IPS-20b (cell line): ENCODE measurements around the gene RSL24D1.

Source experiments
- H3K27ac ChIP-seq: one replicate; pipeline ENCODE4 v1.5.1; 2013; ENCODE audit warnings: low read length
- H3K27me3 ChIP-seq: 2 replicates; pipeline ENCODE4 v1.6.1; 2013; ENCODE audit warnings: mild to moderate bottlenecking, low read length, inconsistent platforms; ENCODE audit not compliant: insufficient read depth
- H3K36me3 ChIP-seq: 2 replicates; pipeline ENCODE4 v1.6.1; 2013; ENCODE audit warnings: low read depth, mild to moderate bottlenecking, inconsistent platforms, low read length, moderate library complexity; ENCODE audit not compliant: insufficient read depth
- H3K4me1 ChIP-seq: 2 replicates; pipeline ENCODE4 v1.6.1; 2013; ENCODE audit warnings: mild to moderate bottlenecking, control low read depth, inconsistent platforms, low read length, moderate library complexity; ENCODE audit not compliant: insufficient read depth
- H3K4me3 ChIP-seq: 2 replicates; pipeline ENCODE4 v1.5.1; 2013; ENCODE audit warnings: mild to moderate bottlenecking, low read length, inconsistent platforms
- H3K9ac ChIP-seq: 2 replicates; pipeline ENCODE4 v1.6.1; 2013; ENCODE audit warnings: low read depth, mild to moderate bottlenecking, inconsistent platforms, low read length, moderate library complexity
- H3K9me3 ChIP-seq: 2 replicates; pipeline ENCODE4 v1.6.1; 2013; ENCODE audit warnings: mild to moderate bottlenecking, low read depth, low read length, inconsistent platforms; ENCODE audit not compliant: insufficient read depth

Gene RSL24D1

DNA sequence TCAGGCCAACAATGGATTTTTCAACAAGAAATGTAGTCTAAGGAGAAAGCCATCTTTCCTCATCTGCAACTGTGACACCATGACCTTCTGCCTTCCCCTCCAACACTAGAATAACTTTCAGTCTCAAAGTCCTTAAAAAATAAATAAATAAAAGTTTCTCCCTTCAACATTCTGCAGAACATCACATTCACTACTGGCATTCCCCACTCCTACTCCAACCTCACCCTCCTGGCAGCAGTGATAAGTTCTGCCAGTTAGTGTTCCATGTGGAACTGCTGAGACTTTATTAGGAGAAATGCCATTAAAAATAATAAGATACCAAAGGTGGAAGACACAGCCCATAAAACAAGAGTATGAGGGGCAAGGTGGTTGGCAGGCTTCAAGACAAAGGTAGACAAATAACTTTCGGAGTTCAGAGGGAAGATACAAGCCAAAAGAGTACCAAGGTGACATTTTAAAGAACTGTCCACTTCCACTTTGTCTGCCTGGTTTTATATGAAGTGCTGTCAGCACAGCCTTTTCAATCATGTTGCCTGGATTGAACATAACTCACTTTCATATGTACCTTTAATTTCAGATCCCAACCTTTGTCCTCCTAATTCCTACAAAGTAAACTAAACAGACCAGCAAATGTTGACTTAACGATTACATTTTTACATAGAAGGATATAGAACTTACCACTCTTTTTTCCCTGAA, 37.5 kb upstream of the RSL24D1 start:
- Histone ChIP-seq H3K4me3 (no peak overlapping the region), H3K27me3 (no peaks in the 10 kb centered on the region), H3K9me3 (no peaks in the 10 kb centered on the region), H3K27ac (no peak overlapping the region), H3K9ac (no peak overlapping the region), H3K36me3 (no peaks in the 10 kb centered on the region), H3K4me1 (no peaks in the 10 kb centered on the region)

DNA sequence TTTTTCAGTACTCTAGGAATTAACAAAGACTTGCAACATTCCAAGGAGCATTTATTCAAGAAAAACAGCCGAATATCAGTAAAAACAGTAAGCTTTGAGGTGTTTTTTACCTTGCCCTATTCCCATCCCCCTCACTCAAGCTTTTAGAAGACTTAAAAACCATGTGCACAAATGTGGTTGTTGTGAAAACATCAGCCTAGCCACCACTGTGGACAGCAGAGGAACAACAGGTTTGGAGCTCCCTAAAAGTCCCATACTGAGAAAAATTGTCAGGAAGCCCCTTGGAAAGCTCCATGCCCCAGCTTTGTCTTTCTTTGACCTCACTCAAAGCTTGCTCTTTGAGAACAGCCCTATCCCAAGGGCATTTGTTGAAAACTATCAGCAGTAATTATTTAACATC, 34.7 kb upstream of the RSL24D1 start:
- Histone ChIP-seq H3K27ac (no peak overlapping the region), H3K9ac (no peak overlapping the region), H3K27me3 (no peaks in the 10 kb centered on the region), H3K4me3 (no peak overlapping the region), H3K36me3 (no peaks in the 10 kb centered on the region), H3K9me3 (no peaks in the 10 kb centered on the region), H3K4me1 (no peaks in the 10 kb centered on the region)

DNA sequence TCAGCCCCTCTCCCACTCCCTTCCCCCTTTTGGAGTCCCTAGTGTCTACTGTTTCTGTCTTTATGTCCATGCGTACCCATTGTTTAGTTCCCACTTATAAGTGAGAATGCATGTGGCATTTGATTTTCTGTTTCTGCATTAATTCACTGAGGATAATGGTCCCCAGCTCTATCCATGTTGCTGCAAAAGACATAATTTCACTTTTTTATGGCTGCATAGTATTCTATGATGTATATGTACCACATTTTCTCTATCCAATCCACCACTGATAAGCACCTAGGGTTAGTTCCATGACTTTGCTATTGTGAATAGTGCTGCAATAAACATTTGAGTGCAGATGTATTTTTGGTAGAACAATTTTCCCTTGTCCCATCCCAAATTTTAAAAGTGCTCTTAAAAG, 34.2 kb upstream of the RSL24D1 start:
- Histone ChIP-seq H3K9me3 (no peaks in the 10 kb centered on the region), H3K27ac (no peak overlapping the region), H3K27me3 (no peaks in the 10 kb centered on the region), H3K4me1 (no peaks in the 10 kb centered on the region), H3K9ac (no peak overlapping the region), H3K36me3 (no peaks in the 10 kb centered on the region), H3K4me3 (no peak overlapping the region)

DNA sequence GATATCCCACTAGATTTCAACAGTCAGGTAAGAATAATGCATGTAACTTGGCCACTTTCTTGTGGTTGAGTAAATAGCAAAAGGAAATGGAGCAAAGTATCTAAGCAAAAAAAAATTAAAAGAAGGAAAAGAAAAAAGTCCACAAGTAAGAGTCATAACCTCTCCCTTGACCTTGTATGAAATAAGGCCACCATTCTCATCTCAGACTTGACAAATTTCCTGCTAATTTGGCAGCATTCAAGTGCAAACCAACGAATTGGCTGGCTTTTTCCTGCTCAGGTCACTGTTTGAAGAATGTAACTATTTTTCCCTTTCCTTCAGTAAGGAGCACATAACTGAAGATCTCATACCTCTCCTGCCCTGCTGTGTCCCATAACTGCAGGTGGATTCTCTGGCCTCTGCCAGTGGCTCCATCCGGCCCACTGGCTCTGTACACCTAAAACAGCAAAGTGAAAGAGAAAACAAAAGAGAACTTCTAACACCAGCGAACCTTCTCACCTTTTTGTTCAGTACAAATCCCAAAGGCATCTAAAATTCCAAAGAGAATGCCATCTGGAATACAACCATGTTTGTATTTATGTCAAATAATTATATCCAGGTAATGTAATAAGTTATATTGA, 33.4 kb upstream of the RSL24D1 start:
- Histone ChIP-seq H3K36me3 (no peaks in the 10 kb centered on the region), H3K4me1 (no peaks in the 10 kb centered on the region), H3K9ac (no peak overlapping the region), H3K4me3 (no peak overlapping the region), H3K27me3 (no peaks in the 10 kb centered on the region), H3K27ac (no peak overlapping the region), H3K9me3 (no peaks in the 10 kb centered on the region)

DNA sequence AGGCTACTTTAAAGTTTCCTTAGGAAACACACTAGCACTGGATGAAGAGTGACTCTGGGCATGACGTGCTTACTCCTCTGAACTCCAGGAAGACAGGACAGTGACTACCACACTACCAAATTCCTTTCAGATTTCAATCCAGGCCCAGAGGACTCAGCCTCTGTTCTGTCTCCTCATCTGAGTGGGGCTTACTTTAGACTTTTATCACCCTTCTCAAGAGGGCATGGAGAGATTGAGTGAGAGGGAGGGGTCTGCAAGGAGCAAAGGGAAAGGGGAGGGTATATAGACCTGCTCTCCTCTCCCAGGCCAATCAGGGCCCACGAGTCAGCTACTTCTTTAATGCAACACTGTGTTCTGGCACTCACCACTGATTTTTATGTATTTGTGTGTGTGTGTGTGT, 29.4 kb upstream of the RSL24D1 start:
- H3K27me3 ChIP-seq = no peaks in the 10 kb centered on the region
- H3K36me3 ChIP-seq = no peaks in the 10 kb centered on the region
- no peak overlapping the region for H3K9ac ChIP-seq
- no peak overlapping the region for H3K4me3 ChIP-seq
- no peaks in the 10 kb centered on the region for H3K4me1 ChIP-seq
- no peak overlapping the region for H3K27ac ChIP-seq
- no peaks in the 10 kb centered on the region for H3K9me3 ChIP-seq

DNA sequence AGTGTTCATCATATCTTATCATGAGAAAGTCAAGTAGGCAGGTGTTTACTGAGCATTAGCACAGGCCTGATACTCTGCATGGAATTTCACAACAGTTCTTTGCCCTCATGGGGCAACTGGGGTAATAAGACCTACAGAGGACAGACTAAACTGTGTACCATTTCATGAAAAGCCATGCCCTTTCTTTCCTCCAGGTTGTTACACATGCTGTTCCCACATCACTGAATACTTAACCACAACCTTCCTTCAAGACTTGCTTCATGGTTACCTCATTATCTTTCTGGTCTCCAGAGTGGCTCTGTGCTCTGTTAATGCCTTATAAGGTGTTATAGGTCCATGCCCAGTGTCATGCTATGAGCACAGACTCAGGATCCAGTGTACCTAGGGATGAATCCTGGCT, 28.2 kb upstream of the RSL24D1 start:
- Histone ChIP-seq H3K27ac (no peak overlapping the region), H3K9me3 (no peaks in the 10 kb centered on the region), H3K4me3 (no peak overlapping the region), H3K9ac (no peak overlapping the region), H3K4me1 (no peaks in the 10 kb centered on the region; the same call in 1 of the 2 replicates), H3K36me3 (no peaks in the 10 kb centered on the region), H3K27me3 (no peaks in the 10 kb centered on the region)

DNA sequence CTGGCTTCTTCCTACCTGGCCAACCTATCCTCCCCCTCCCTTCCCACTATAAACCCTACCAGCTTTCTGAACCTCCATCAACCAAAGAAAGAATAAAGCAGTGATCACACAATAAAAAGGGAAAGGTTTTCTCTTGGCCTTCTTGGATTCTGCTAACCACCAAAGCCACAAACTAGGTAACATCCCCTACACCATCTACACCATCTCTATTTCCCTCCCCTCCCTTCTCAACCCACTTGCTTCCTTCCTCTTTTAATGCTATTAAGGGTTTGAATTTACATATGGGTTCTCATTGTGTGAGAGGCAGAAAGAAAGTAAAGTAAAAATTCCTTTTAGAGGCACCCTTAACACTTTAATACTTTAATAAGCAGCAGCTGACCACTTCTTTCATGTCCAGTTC, 25.8 kb upstream of the RSL24D1 start:
- H3K27ac ChIP-seq = no peak overlapping the region
- no peaks in the 10 kb centered on the region for H3K36me3 ChIP-seq
- no peak overlapping the region for H3K4me3 ChIP-seq
- no peaks in the 10 kb centered on the region for H3K9me3 ChIP-seq
- no peaks in the 10 kb centered on the region for H3K27me3 ChIP-seq
- H3K9ac ChIP-seq = no peak overlapping the region
- no peaks in the 10 kb centered on the region; the same call in 1 of the 2 replicates for H3K4me1 ChIP-seq

DNA sequence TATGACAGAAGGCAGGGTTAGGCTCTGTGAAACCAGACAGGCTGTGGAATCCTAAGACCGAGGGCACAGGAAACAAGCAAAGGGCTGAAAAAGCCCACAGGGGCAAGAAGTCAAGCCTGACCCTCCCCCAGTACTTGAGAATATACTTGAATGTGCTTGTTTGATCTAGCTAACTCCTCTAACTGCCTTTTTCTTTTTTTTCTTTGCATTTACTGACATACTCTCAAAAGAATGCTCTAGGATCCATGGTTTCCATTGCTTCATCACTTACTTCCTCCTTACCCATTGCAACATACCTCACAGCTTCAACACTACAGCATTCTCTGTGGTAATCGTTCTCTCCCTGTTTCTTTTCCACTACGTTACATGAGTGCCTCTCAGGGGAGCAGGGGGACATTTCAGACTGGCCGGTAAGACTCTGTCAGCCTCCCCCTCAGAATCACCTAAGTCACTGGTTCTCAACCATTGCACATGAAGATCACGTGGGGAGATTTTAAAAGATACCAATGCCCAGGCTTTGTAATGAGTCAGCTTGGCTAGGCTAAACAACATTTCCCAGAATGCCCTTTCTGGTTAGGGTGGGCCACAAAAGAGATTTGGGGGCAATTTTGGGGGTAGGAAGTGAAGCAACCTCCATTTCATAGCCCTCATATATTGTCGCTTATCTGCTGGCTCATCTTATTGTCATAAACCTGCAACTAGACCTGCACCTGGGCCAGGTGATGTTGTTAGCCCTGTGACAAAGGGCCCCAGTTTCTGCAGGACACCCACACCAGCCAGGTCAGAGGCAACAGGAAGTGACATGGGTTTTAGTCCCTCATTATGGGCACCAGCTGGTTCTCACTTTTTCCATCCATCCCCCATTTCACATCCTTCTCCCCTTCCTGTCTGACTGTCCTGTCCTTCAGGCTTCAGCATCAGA, 24.6 kb upstream of the RSL24D1 start:
- Histone ChIP-seq H3K36me3 (no peaks in the 10 kb centered on the region), H3K9ac (no peak overlapping the region), H3K27me3 (no peaks in the 10 kb centered on the region), H3K4me1 (no peaks in the 10 kb centered on the region; the same call in 1 of the 2 replicates), H3K27ac (no peak overlapping the region), H3K4me3 (no peak overlapping the region), H3K9me3 (no peaks in the 10 kb centered on the region)

DNA sequence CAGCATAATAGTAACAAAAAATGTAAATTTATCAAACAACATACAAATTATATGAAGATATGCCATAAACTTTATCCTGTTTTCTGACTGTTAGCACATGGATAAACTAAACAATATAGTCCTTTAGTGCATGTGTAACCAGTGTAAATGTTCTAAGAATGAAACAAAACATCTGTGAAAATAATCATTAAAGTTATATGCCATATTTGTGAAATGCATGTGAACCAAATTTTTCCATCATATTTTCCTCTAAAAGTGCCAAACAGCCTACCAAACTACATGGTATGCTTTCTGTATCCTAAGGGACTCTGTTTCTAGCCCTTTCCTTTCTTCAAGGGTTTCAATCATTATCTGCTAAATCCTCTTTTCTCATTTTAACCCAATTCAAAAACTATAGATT, 23.9 kb upstream of the RSL24D1 start:
- H3K27ac ChIP-seq = no peak overlapping the region
- no peaks in the 10 kb centered on the region for H3K9me3 ChIP-seq
- no peak overlapping the region for H3K9ac ChIP-seq
- H3K36me3 ChIP-seq = no peaks in the 10 kb centered on the region
- no peaks in the 10 kb centered on the region for H3K27me3 ChIP-seq
- H3K4me3 ChIP-seq = no peak overlapping the region
- no peaks in the 10 kb centered on the region; the same call in 1 of the 2 replicates for H3K4me1 ChIP-seq

DNA sequence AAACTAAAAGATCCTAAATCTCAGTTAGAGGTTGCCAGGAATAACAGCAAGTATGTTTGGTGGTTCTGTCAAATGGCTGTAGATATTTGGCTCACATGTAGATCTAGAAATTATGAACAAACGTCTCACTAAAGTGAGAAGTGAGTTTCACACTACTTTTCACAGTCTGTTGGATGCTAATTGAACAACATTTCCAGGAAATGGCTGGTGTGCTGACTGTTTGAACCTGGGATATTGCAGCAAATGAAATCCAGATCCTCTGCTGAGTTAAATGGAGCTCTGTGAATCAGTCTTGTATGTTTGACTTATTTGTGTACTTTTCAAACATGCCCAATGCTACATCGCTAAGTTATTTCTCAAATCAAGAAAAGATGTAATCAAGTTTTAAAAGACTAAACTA, 21.3 kb upstream of the RSL24D1 start:
- no peaks in the 10 kb centered on the region for H3K27me3 ChIP-seq
- no peaks in the 10 kb centered on the region; the same call in 1 of the 2 replicates for H3K4me1 ChIP-seq
- H3K4me3 ChIP-seq = no peak overlapping the region
- no peaks in the 10 kb centered on the region for H3K9me3 ChIP-seq
- H3K9ac ChIP-seq = no peak overlapping the region
- H3K27ac ChIP-seq = no peak overlapping the region
- no peaks in the 10 kb centered on the region for H3K36me3 ChIP-seq

DNA sequence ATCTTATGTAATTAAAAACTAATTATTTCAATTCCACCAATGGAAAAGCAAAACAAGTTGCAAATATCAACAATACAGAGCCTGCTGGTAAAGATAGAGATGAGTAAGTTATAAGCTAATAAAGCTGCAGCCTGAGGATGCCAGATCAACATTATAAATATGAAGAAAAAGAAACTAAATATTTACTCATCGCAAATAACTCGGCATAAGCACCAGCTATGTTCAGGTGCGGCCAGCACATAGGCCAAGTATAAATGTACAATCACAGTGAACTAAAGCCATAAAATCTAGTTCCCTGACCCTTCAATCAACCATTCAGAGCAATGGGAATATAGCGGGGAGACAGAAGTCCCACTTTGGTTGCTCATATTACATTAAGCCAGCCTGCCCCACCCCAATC, 7.7 kb upstream of the RSL24D1 start:
- Histone ChIP-seq H3K4me3 (no peak overlapping the region), H3K36me3 (no peaks in the 10 kb centered on the region), H3K27ac (no peak overlapping the region), H3K9me3 (no peaks in the 10 kb centered on the region), H3K9ac (no peak overlapping the region), H3K4me1 (no peaks in the 10 kb centered on the region), H3K27me3 (no peaks in the 10 kb centered on the region)
